SIG-M5 (cell line): ENCODE data around the gene B3GALT4.

Experiments
- DNase-seq: peaks from one replicate; lab custom pipeline; 2025; lab: John Stamatoyannopoulos, UW

The B3GALT4 gene

GRCh38 chr6:33292996-33293682, 16.2 kb downstream of the B3GALT4 start:
- DNase-seq = no peak

DNA sequence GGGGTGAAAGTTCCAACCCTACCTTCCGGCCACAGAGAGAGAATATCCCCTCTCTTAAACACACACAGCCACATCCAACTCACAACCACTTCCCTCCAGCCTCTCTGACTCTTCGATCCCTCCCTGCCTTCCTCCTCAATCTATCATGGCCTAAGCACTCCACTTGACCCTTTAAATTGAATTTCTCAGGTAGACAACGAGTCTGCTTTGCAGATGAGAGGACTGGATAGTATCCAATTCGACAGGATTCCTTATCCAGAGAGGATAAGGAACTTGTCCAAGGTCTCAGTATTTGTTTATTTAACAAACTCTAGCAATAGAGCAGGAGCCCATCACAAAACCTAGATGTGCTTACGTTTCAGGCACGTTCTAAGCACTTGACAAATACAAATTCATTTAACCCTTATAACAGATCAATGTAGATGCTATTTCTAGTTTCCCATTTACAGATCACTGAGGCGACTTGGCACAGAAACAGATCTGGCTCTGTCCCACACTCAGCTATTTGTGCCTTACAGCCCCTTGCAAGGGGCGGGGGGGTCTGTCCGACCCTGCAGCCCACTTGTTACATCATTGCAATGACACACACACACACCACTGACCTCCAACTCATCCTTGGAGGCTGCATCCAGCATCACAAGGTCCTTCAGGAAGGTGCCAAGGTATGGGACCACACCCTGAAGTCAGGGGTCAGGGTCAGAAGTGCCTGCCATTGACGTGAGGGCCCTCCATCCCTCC, 17.3 kb downstream of the B3GALT4 start:
- DNase-seq = no peak

GRCh38 chr6:33295621-33296369, 18.9 kb downstream of the B3GALT4 start:
- DNase-seq = no peak

DNA sequence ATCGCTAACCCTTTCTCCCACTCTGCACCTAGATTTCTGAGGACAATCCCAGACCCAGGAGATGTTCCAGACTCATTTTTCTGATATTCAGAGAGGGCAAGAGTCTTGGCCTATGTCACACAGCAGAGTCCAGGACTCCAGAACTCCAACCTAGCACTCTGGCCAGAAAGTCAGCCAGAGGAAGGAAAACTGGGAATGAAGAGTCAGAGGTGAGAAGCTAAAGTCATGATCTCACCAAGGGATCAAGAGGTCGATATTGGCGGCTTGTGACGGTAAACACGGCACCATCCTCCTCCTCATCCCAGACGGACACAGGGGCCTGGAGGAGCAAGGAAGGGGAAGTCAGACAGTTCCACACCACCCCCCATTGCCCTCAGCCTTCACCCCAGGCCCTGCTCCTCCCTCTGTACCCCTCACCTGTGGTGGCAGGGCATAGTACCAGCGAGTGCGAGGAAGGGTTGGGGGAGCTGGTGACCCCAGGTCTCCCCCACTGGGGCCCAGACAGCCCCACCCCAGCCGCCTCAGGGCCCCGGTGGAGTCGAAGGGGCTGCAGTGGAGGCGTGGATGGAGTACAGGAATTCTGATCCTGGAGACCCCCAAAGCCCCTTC, 20.0 kb downstream of the B3GALT4 start:
- no peak for DNase-seq

- DNase-seq = no peak
Observed at GRCh38 chr6:33297406-33297955, 20.6 kb downstream of the B3GALT4 start.

GRCh38 chr6:33297956-33298772, 21.2 kb downstream of the B3GALT4 start:
- DNase-seq = peak; percentile 45

- DNase-seq = no peak
Observed at GRCh38 chr6:33298773-33299236, 21.9 kb downstream of the B3GALT4 start, which contains the start of gene RGL2. RGL2 (minus strand) TSS chr6:33298942; CDS start chr6:33298610, 332 bp downstream.

GRCh38 chr6:33299237-33299944, 22.5 kb downstream of the B3GALT4 start:
- DNase-seq = peak; percentile 62

GRCh38 chr6:33301877-33302276, 25.0 kb downstream of the B3GALT4 start:
- DNase-seq = no peak

- no peak for DNase-seq
Observed at GRCh38 chr6:33304216-33304615, 27.3 kb downstream of the B3GALT4 start.

- no peak for DNase-seq
Observed at GRCh38 chr6:33305052-33305451, 28.1 kb downstream of the B3GALT4 start.

- DNase-seq = no peak
Observed at GRCh38 chr6:33306356-33306755, 29.4 kb downstream of the B3GALT4 start.

GRCh38 chr6:33312361-33313104, 35.6 kb downstream of the B3GALT4 start:
- DNase-seq = no peak

DNA sequence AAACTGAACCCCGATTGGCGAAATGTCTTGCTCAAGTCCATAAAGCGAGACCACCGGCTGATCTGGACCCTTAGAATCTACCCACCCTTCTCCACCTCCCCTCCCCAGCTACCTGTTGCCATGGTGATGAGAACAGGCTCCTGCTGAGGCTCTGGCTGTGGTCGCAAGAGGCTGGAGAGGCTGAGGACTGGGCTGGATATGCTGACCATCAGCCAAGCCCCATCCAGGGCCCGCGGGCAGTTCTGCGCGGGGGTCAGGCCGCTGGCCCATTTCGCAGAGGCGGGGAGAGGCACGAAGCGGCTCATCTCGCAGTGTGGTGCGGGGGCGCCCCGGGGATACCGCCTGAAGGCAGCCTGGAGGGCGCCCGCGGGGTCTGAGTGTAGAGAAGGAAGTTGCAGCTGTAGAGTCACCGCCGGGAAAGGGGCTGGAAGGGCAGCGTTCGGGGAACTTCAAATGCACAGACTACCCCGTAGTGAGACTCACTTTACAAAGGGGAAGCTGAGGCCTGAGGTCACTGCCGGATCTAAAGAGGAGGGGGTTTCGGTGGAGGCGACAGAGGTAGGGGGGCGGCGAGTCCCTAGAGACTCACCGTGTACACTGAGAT, 36.3 kb downstream of the B3GALT4 start:
- DNase-seq = no peak

DNA sequence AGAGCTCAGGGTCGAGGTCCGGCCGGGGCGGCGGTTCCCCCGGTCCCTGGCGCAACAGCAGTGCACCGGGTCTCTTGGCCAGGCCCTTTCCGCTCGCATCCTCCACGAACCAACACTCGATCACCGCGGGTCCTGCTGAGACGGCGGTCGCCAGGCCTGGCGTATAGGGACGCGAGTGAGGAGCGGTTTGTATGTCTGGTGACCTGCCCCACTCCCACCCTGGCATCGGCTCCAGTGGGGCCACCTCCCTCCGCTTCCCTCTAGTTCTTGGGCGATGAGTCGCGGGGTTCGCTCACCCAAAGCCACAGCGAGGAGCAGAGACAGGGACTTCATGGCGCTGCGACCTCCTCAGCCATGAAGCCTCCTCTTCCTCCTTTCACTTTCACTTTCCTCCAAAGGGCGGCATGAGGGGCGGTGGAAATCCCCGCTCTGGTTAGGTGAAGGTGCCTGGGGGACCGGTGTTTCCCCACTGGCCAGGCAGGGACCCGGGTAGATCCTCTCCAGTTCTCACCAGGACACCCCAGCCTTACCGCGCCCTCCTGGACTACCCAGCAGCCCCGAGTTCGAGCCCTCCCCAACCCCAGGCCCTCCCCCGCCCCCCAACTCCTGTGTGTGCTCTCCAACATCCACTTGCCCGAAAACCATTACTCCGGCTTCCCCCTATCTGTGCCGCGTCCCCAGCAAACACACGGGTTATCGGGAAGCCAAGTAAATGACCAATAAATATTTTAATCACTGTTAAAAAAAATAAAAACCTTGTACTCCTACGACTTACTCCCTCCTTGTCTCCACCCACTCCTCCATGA, 37.0 kb downstream of the B3GALT4 start, which contains the start of gene TAPBP:
Gene TAPBP (minus strand): TSS at position 370 of the 806 bp plus-strand sequence. CDS start 37 bp downstream, at position 333.
- no peak for DNase-seq

GRCh38 chr6:33314515-33314942, 37.6 kb downstream of the B3GALT4 start:
- DNase-seq = no peak

DNA sequence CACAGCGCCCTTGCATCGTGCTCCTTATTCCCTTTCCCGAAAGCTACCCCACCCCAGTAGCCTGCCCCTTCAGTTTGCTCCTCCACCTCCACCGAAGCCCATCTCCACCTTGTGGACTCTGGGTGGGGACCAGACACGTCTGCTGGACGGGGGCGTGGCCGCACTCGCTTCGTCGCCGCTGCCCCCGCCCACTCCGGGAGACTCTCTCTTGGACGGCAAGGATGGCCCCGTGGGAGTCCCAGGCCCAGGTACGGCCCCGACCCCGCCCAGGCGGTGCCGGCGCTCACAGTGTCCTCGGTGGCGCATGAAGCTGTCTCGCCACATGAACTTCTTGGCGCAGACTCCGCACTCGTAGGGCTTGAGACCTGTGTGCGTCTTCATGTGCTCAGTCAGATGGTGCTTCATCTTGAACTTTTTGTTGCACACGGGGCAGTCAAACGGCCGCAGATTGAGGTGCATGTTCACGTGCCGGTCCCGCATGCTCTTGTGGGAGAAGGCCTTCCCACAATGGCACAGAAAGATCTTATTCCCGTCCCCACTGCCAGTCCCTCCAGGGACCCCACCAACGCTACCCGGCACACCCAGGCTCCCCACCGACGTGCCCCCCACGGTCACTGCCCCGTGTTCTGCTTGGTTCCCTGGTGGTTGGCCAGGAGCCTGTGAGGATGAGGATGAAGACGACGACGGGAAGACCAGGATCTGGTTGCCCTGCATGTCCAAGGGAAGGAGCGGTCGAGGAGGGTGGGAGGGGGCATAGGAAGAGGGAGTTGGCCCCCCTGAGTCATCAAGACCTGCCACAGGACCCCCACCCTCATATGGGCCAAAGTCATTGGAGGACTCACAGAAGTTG, 38.2 kb downstream of the B3GALT4 start:
- DNase-seq = no peak
